ENCODE data around the gene NFS1.

DNA sequence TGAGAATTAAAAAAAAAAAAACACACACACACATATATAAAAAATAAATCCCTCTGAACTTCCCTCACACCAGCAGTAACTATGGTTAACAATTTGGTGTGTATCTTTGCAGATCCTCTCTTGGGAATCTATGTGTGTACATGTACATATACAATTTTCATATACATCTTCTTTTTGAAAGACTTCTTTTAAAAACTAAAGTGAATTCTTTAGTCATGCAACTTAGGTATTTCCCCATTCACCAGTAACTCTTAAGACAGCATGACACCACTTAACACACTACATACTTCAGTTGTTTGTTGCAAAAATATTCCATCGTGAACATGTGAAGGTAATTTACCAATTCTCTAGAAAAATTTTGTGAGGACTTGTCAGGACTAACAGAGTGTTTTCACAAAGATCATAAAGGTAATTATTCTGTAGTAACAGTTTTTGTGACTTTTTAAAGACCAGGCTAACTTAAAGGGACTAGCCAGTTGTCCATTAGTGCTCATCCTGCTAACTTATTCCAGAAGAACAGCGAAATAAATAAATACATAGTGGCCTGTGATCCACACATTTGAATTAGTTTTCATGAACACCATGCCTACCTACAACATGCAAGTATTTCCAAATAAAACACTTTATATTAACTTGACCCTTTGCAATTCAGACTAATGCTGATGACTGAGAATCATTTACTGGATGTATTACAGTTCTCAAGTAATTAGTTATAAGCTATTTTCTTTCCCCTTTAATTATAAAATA, 30.9 kb upstream of the NFS1 start:
- TF ChIP-seq, protein P1, sequence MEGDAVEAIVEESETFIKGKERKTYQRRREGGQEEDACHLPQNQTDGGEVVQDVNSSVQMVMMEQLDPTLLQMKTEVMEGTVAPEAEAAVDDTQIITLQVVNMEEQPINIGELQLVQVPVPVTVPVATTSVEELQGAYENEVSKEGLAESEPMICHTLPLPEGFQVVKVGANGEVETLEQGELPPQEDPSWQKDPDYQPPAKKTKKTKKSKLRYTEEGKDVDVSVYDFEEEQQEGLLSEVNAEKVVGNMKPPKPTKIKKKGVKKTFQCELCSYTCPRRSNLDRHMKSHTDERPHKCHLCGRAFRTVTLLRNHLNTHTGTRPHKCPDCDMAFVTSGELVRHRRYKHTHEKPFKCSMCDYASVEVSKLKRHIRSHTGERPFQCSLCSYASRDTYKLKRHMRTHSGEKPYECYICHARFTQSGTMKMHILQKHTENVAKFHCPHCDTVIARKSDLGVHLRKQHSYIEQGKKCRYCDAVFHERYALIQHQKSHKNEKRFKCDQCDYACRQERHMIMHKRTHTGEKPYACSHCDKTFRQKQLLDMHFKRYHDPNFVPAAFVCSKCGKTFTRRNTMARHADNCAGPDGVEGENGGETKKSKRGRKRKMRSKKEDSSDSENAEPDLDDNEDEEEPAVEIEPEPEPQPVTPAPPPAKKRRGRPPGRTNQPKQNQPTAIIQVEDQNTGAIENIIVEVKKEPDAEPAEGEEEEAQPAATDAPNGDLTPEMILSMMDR (IDR thresholded peaks at IDR 0.05; ENCODE audit: insufficient read depth, low read length), result no peak
- TF ChIP-seq POLR2AphosphoS5 (IDR thresholded peaks at IDR 0.05; ENCODE audit: low read depth), result no peak
- TF ChIP-seq GABPA (IDR thresholded peaks at IDR 0.05; ENCODE audit: low read depth), result no peak
- no peak for TF ChIP-seq SPI1 (IDR thresholded peaks at IDR 0.05; ENCODE audit: borderline replicate concordance, low read depth)
- TF ChIP-seq, protein P2, sequence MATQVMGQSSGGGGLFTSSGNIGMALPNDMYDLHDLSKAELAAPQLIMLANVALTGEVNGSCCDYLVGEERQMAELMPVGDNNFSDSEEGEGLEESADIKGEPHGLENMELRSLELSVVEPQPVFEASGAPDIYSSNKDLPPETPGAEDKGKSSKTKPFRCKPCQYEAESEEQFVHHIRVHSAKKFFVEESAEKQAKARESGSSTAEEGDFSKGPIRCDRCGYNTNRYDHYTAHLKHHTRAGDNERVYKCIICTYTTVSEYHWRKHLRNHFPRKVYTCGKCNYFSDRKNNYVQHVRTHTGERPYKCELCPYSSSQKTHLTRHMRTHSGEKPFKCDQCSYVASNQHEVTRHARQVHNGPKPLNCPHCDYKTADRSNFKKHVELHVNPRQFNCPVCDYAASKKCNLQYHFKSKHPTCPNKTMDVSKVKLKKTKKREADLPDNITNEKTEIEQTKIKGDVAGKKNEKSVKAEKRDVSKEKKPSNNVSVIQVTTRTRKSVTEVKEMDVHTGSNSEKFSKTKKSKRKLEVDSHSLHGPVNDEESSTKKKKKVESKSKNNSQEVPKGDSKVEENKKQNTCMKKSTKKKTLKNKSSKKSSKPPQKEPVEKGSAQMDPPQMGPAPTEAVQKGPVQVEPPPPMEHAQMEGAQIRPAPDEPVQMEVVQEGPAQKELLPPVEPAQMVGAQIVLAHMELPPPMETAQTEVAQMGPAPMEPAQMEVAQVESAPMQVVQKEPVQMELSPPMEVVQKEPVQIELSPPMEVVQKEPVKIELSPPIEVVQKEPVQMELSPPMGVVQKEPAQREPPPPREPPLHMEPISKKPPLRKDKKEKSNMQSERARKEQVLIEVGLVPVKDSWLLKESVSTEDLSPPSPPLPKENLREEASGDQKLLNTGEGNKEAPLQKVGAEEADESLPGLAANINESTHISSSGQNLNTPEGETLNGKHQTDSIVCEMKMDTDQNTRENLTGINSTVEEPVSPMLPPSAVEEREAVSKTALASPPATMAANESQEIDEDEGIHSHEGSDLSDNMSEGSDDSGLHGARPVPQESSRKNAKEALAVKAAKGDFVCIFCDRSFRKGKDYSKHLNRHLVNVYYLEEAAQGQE (IDR thresholded peaks at IDR 0.05; ENCODE audit: insufficient replicate concordance, low read depth), result no peak

All from HL-60 (cell line).